Panc1 (cell line): ENCODE data around the gene SLC25A43. TPM values are rescaled to one million over a fixed set of nuclear protein-coding genes. Genes with fewer than 3 reads are reported as not detected.
"Not testable (repeated sequence)": the region's sequence is repeated elsewhere in the genome, so short reads cannot be mapped to it uniquely, and the experiment has no call there.

Source experiments
- ATAC-seq: fragments of 200-7000 bp; cut with Tn5 transposase; 2 replicates; pipeline ENCODE4 v1.9.1; 2020; ENCODE audit warnings: mild to moderate bottlenecking, moderate library complexity
- BruUV-seq: library from RNA; stranded (reverse); fragments of 400-500 nt; replicated peaks from 2 replicates; lab custom pipeline; 2021; lab: Mats Ljungman, UMichigan
- CTCF ChIA-PET: fragments of 300-600 bp; sonication (Branson Sonifier 250); formaldehyde crosslinking; loops from one replicate; lab custom pipeline; 2022; ENCODE audit warnings: antibody characterized with exemption; lab: Charles Lee
- POLR2A ChIA-PET: fragments of 300-600 bp; sonication (Branson Sonifier 250); formaldehyde crosslinking; loops from one replicate; lab custom pipeline; 2022; ENCODE audit warnings: antibody characterized with exemption; lab: Charles Lee
- DNase-seq: peaks from one replicate; pipeline ENCODE4 v3.0.0-alpha.2; 2010; ENCODE audit warnings: low read depth, low spot score
- H3K27ac ChIP-seq: 2 replicates; pipeline ENCODE4 v1.5.1; 2011; ENCODE audit warnings: mild to moderate bottlenecking, low read length, inconsistent platforms
- H3K27me3 ChIP-seq: fragments of 200-500 bp; sonication (Bioruptor generic); 2 replicates; pipeline ENCODE4 v1.6.0; 2014; ENCODE audit warnings: low read length, inconsistent platforms; ENCODE audit not compliant: control insufficient read depth, insufficient read depth
- H3K36me3 ChIP-seq: fragments of 200-500 bp; sonication (Bioruptor generic); 2 replicates; pipeline ENCODE4 v1.5.1; 2014; ENCODE audit warnings: inconsistent platforms, mild to moderate bottlenecking, low read length, moderate library complexity; ENCODE audit not compliant: control insufficient read depth, insufficient read depth
- H3K4me1 ChIP-seq: 2 replicates; pipeline ENCODE4 v1.5.1; 2011; ENCODE audit warnings: inconsistent platforms, mild to moderate bottlenecking, low read length, moderate library complexity; ENCODE audit not compliant: control insufficient read depth, insufficient read depth
- H3K4me3 ChIP-seq, 2 experiments: 2 replicates each; pipeline ENCODE4 v1.5.1; 2011 to 2012; ENCODE audit warnings: low read depth in 2 of 2, low read length in 2 of 2, mild to moderate bottlenecking in 2 of 2, inconsistent platforms in 1 of 2, moderate library complexity in 1 of 2
- H3K9me3 ChIP-seq: fragments of 200-500 bp; sonication (Bioruptor generic); 2 replicates; pipeline ENCODE4 v1.5.1; 2014; ENCODE audit warnings: low read depth, mild to moderate bottlenecking, inconsistent platforms, low read length, moderate library complexity; ENCODE audit not compliant: control insufficient read depth, insufficient read depth
- POLR2AphosphoS5 ChIP-seq: IDR thresholded peaks from 2 replicates; pipeline ENCODE4 v1.6.1; 2012; ENCODE audit warnings: mild to moderate bottlenecking, low read depth, low read length, moderate library complexity
- SIN3A ChIP-seq: IDR thresholded peaks from 2 replicates; pipeline ENCODE4 v1.6.1; 2012; ENCODE audit warnings: low read depth, mild to moderate bottlenecking, low read length, moderate library complexity, borderline replicate concordance; ENCODE audit not compliant: insufficient read depth
- TCF7L2 ChIP-seq: IDR thresholded peaks from 2 replicates; pipeline ENCODE4 v1.6.1; 2011; ENCODE audit warnings: mild to moderate bottlenecking, low read depth, low read length, inconsistent platforms
- in situ Hi-C: cut with HindIII; loops from 2 replicates; pipeline ENCODE4 v1.10.0; 2016; ENCODE audit warnings: low sequenced_read_pairs, low pct_unique_long_range_greater_than_20kb
- intact Hi-C: fragments of 100-400 bp; cut with micrococcal nuclease; formaldehyde crosslinking; loops from one replicate; pipeline ENCODE4 v1.10.0; 2022; ENCODE audit not compliant: unreplicated experiment
- total RNA-seq: library from RNA; stranded (reverse); gene quantifications from one replicate; pipeline ENCODE4 v1.2.1, GENCODE V29; 2021; ENCODE audit not compliant: unreplicated experiment
- TF ChIP-seq, protein P1 (sequence below), 2 experiments: IDR thresholded peaks; 2 replicates each; pipeline ENCODE4 v1.6.1; 2011 to 2012; ENCODE audit warnings: low read depth in 2 of 2, control low read depth in 1 of 2, low read length in 1 of 2, mild to moderate bottlenecking in 1 of 2, moderate library complexity in 1 of 2; ENCODE audit not compliant: insufficient read depth in 1 of 2
- TF ChIP-seq, protein P2 (sequence below): fragments of 450-650 bp; IDR thresholded peaks from 2 replicates; pipeline ENCODE4 v1.5.1; 2017; ENCODE audit warnings: mild to moderate bottlenecking

The SLC25A43 gene
- total RNA-seq, 1 experiment from 2014 or later = 35.5 TPM

DNA sequence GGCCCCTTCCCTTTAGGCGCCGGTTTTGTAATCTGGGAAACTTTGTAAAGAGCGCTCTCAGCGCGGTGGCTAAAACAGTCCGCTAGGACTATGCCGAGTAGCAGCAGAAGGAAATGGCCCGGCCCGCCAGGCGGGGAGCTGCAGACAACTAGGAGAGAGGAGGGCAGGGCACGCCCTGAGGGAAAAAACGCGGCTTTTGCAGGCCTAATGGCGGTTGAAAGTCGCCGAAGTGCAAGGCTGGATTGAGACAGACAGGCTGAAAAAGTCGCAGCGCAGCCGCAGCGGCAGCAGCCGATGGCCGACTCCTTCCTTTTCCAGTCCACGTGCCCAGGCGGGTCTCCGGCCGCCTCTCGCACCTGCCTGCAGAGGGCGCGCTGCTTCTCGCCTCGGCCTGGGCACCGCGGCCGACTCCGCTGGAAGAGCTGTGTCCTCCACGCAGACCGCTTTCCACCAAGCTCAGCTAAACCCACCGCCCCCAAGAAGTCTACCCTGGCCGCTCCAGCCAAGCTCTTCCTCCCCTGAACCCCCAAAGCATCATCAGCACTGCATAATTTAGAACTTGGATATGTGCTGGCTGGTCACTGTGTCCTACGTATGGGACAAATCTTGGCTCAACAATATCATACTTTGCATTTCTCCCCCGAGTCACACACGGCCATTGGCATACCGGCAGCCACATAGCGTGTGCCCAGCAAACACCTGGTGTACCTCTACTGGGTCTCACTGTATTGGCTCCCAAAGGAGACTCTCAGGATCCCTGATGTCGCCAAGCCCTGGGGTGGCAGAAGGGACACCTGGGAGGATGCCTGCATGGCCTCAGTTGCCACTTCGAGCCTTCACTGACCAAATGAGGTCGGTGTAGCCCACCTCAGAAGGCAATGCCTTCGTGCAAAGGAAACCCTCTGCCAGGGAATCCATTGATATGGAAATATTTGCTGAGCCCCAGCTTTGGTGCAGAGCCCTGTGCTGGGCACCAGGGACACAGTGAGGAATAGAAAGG is 83.6 kb downstream of the SLC25A43 start:
- BruUV-seq = no TSS peak
- Histone ChIP-seq H3K36me3 (no peaks in the 10 kb centered on the region), H3K27ac (peak overlapping the region; percentile 84), H3K4me3 (peak overlapping the region; percentile 38 to 57), H3K9me3 (no peaks in the 10 kb centered on the region), H3K4me1 (peaks cover 9% of the 10 kb centered on the region), H3K27me3 (no peaks in the 10 kb centered on the region)
- in situ Hi-C loops = no loop called here
- intact Hi-C loops = no loop called here
- ChIA-PET CTCF (interaction anchor here (0.6 to 1.3 kb wide), 4 partner anchors 9 to 118 kb away, joined by 4 to 7 read pairs (median 6); no protein-coding TSS in a partner anchor), POLR2A (no interaction called here)
- DNase-seq (no peak), ATAC-seq (peak; percentile 96)
- TF ChIP-seq SIN3A (no peak), TCF7L2 (no peak), POLR2AphosphoS5 (peak; percentile 43; the same call in 1 of the 2 replicates)
- TF ChIP-seq, protein P1, sequence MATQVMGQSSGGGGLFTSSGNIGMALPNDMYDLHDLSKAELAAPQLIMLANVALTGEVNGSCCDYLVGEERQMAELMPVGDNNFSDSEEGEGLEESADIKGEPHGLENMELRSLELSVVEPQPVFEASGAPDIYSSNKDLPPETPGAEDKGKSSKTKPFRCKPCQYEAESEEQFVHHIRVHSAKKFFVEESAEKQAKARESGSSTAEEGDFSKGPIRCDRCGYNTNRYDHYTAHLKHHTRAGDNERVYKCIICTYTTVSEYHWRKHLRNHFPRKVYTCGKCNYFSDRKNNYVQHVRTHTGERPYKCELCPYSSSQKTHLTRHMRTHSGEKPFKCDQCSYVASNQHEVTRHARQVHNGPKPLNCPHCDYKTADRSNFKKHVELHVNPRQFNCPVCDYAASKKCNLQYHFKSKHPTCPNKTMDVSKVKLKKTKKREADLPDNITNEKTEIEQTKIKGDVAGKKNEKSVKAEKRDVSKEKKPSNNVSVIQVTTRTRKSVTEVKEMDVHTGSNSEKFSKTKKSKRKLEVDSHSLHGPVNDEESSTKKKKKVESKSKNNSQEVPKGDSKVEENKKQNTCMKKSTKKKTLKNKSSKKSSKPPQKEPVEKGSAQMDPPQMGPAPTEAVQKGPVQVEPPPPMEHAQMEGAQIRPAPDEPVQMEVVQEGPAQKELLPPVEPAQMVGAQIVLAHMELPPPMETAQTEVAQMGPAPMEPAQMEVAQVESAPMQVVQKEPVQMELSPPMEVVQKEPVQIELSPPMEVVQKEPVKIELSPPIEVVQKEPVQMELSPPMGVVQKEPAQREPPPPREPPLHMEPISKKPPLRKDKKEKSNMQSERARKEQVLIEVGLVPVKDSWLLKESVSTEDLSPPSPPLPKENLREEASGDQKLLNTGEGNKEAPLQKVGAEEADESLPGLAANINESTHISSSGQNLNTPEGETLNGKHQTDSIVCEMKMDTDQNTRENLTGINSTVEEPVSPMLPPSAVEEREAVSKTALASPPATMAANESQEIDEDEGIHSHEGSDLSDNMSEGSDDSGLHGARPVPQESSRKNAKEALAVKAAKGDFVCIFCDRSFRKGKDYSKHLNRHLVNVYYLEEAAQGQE (IDR thresholded peaks at IDR 0.05; ENCODE audit: insufficient read depth in 1 of 2, low read depth in 2 of 2, low read length in 1 of 2) = no peak
- TF ChIP-seq, protein P2, sequence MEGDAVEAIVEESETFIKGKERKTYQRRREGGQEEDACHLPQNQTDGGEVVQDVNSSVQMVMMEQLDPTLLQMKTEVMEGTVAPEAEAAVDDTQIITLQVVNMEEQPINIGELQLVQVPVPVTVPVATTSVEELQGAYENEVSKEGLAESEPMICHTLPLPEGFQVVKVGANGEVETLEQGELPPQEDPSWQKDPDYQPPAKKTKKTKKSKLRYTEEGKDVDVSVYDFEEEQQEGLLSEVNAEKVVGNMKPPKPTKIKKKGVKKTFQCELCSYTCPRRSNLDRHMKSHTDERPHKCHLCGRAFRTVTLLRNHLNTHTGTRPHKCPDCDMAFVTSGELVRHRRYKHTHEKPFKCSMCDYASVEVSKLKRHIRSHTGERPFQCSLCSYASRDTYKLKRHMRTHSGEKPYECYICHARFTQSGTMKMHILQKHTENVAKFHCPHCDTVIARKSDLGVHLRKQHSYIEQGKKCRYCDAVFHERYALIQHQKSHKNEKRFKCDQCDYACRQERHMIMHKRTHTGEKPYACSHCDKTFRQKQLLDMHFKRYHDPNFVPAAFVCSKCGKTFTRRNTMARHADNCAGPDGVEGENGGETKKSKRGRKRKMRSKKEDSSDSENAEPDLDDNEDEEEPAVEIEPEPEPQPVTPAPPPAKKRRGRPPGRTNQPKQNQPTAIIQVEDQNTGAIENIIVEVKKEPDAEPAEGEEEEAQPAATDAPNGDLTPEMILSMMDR = peak; percentile 97

DNA sequence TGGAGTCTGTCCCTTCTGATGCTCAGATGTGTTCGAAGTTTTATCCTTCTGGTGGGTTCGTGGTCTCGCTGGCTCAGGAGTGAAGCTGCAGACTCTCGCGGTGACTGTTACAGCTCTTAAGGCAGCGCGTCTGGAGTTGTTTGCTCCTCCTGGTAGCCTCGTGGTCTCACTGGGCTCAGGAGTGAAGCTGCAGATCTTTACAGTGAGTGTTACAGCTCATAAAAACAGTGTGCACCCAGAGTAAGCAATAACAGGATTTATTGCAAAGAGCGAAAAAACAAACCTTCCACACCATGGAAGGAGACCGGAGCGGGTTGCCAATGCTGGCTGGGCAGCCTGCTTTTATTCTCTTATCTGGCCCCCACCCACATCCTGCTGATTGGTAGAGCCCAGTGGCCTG is 87.6 kb downstream of the SLC25A43 start:
- DNase-seq = no peak
- BruUV-seq = no TSS peak
- ChIA-PET CTCF (interaction anchor here (0.7 to 3.1 kb wide), 2 partner anchors 13 to 25 kb away, joined by 5 to 21 read pairs; no protein-coding TSS in a partner anchor), POLR2A (interaction anchor here (0.6 kb wide), 1 partner anchor 81 kb away, joined by 4 read pairs; no protein-coding TSS in a partner anchor)
- in situ Hi-C loops (no loop called here), intact Hi-C loops (no loop called here)
- peaks cover 4% of the 10 kb centered on the region; the same call in 1 of the 2 replicates for H3K4me1 ChIP-seq
- no peak for ATAC-seq
- TF ChIP-seq TCF7L2 (no peak), POLR2AphosphoS5 (no peak), SIN3A (no peak)
- TF ChIP-seq, protein P2 = no peak
- TF ChIP-seq, protein P1 (IDR thresholded peaks at IDR 0.05; ENCODE audit: insufficient read depth in 1 of 2, low read depth in 2 of 2, low read length in 1 of 2) = no peak
- no peak overlapping the region for H3K4me3 ChIP-seq
- H3K36me3 ChIP-seq = no peaks in the 10 kb centered on the region
- no peaks in the 10 kb centered on the region for H3K27me3 ChIP-seq
- no peaks in the 10 kb centered on the region for H3K9me3 ChIP-seq
- H3K27ac ChIP-seq = no peak overlapping the region

DNA sequence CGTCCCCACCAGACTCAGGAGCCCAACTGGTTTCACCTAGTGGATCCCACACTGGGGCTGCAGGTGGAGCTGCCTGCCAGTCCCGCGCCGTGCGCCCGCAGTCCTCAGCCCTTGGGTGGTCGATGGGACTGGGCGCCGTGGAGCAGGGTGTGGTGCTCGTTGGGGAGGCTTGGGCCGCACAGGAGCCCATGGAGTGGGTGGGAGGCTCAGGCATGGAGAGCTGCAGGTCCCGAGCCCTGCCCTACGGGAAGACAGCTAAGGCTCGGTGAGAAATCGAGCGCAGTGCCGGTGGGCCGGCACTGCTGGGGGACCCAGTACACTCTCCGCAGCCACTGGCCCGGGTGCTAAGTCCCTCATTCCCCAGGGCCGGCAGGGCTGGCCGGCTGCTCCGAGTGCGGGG is 88.6 kb downstream of the SLC25A43 start:
- H3K27ac ChIP-seq, H3K27me3 ChIP-seq, BruUV-seq, ATAC-seq, H3K36me3 ChIP-seq, DNase-seq, H3K4me1 ChIP-seq, POLR2A ChIA-PET, H3K4me3 ChIP-seq, in situ Hi-C loops, H3K9me3 ChIP-seq: not testable (repeated sequence)
- CTCF ChIA-PET = interaction anchor here (0.6 to 3.1 kb wide), 2 partner anchors 17 to 24 kb away, joined by 7 to 21 read pairs; no protein-coding TSS in a partner anchor
- intact Hi-C loops = loop anchor here (1.0 kb wide), 1 partner anchor 25 kb away; no protein-coding TSS in a partner anchor
